Activated CD4-positive, alpha-beta T cell treated with anti-CD3 and anti-CD28 coated beads, Interleukin-2, amount 10 ng/mL, durations not matched to agents 7 days and 5 days (primary cell): Measurements from ENCODE around the gene ADAMTS6. TPM values are rescaled to one million over a fixed set of nuclear protein-coding genes. Genes with fewer than 3 reads are reported as not detected.
"Not testable (repeated sequence)": the region's sequence is repeated elsewhere in the genome, so short reads cannot be mapped to it uniquely, and the experiment has no call there.

Experiments used
- CTCF ChIA-PET: fragments of 350-600 bp; sonication (Branson Sonifier 250); formaldehyde crosslinking; loops from one replicate; lab custom pipeline; 2021; ENCODE audit warnings: antibody characterized with exemption; lab: Charles Lee
- POLR2A ChIA-PET: fragments of 350-600 bp; sonication (Branson Sonifier 250); formaldehyde crosslinking; loops from one replicate; lab custom pipeline; 2021; ENCODE audit warnings: antibody characterized with exemption; lab: Charles Lee
- DNase-seq: peaks from one replicate; pipeline ENCODE4 v3.0.0-alpha.2; 2020
- H3K27ac Mint-ChIP-seq: one replicate; pipeline ENCODE4 v1.8.0; 2021; ENCODE audit warnings: mild to moderate bottlenecking, moderate library complexity, mixed read lengths
- H3K27me3 Mint-ChIP-seq: one replicate; pipeline ENCODE4 v1.8.0; 2021; ENCODE audit warnings: mixed read lengths
- H3K36me3 Mint-ChIP-seq: one replicate; pipeline ENCODE4 v1.8.0; 2021; ENCODE audit warnings: low read depth, mixed read lengths
- H3K4me1 Mint-ChIP-seq: one replicate; pipeline ENCODE4 v1.8.0; 2021; ENCODE audit warnings: mixed read lengths
- H3K4me3 Mint-ChIP-seq: one replicate; pipeline ENCODE4 v1.8.0; 2021; ENCODE audit warnings: mild to moderate bottlenecking, moderate library complexity, mixed read lengths
- H3K9me3 Mint-ChIP-seq: one replicate; pipeline ENCODE4 v1.8.0; 2021; ENCODE audit warnings: mixed read lengths
- total RNA-seq, 2 experiments: library from RNA; stranded (reverse); gene quantifications; one replicate each; pipeline ENCODE4 v1.2.3, GENCODE V29; 2021

The ADAMTS6 gene
- total RNA-seq, 2 experiments from 2014 or later = 2.8 to 2.9 TPM

DNA sequence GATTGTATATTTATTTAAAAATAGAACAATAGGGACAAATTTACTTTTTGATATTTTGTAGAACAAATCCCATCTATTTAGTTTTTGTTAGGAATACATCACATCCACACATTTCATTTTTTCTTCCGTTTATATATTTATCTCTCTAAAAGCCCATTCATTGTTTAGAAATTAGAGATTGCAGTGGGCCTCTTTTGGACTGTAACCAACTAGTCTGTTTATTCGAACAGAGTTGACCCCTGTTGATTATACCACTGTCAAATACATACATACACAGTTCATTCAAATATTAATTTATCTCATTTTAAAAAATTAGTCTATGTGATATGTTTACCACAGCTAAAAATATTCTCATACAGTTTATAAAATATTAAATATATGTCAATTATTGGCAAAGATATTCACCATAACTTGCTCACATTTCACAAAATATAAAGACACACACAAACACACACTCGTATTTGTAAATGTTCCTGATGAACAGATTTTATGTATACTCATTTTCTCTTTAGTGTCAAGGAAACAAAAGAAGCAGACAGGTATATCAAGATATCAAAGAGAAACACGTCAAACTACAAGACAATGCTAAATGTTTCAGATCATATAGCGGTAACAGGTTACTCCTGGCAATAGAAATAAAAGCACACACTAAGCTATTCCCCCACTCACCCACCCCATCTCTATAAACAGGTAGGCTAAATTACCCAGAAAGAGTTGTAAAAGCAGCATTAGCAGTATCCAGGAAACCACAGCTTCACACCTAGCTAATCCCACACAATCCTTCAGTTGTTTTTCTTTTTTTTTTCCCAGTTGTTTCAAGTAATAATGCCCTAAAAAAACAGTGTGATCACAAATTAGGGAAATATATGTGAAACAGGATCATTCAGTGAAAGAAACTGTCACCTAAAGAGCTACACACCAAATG is 283.9 kb downstream of the ADAMTS6 start:
- no peaks in the 10 kb centered on the region for H3K9me3 Mint-ChIP-seq
- no peaks in the 10 kb centered on the region for H3K4me1 Mint-ChIP-seq
- peaks cover 12% of the 10 kb centered on the region for H3K27me3 Mint-ChIP-seq
- H3K36me3 Mint-ChIP-seq = no peaks in the 10 kb centered on the region
- ChIA-PET CTCF (no interaction called here), POLR2A (no interaction called here)
- no peak for DNase-seq
- H3K27ac Mint-ChIP-seq = no peak overlapping the region
- no peak overlapping the region for H3K4me3 Mint-ChIP-seq

DNA sequence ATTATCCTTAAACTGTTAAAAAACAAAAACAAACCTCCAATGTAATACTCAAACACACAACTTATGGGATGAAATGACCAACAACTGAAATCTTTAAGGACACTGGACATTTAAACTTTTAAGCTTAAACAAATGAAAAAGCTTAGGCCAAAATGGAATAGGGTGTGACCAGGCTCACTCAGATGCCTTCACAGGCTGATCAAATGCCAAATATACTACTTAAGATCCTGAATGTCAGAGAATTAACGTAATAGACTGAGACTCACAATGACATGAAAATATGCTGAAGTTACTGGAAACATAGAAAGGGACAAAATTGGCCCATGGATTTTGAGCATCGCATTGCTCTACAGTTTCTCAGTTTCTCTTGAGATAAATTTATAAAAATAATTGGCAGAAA is 286.8 kb downstream of the ADAMTS6 start:
- Mint-ChIP-seq H3K27ac (no peak overlapping the region), H3K4me3 (no peak overlapping the region), H3K4me1 (peaks cover 7% of the 10 kb centered on the region), H3K9me3 (no peaks in the 10 kb centered on the region), H3K36me3 (no peaks in the 10 kb centered on the region), H3K27me3 (peaks cover 6% of the 10 kb centered on the region)
- ChIA-PET POLR2A (no interaction called here), CTCF (no interaction called here)
- no peak for DNase-seq

DNA sequence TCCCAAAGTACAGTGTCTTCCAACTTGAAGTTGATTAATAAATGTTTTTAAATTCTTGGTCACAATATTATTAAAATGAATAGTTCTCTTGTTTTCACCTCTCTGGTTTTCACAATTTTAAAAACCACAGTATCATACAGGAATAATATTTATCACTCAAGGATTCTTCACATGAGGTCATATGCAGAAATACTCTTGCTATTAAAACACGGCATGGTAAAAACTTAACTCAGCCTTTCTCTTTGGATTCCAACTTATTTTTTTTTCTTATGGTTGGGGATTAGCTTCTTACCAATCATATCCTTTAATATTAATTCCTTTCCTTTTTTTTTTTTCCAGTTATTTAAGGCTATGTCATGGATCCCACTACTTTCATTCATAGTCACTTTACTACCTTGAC is 289.4 kb downstream of the ADAMTS6 start:
- no peak overlapping the region for H3K27ac Mint-ChIP-seq
- H3K27me3 Mint-ChIP-seq = peaks cover 1% of the 10 kb centered on the region
- no peaks in the 10 kb centered on the region for H3K36me3 Mint-ChIP-seq
- no peak overlapping the region for H3K4me3 Mint-ChIP-seq
- CTCF ChIA-PET = no interaction called here
- POLR2A ChIA-PET = no interaction called here
- H3K9me3 Mint-ChIP-seq = no peaks in the 10 kb centered on the region
- DNase-seq = no peak
- H3K4me1 Mint-ChIP-seq = peaks cover 7% of the 10 kb centered on the region

DNA sequence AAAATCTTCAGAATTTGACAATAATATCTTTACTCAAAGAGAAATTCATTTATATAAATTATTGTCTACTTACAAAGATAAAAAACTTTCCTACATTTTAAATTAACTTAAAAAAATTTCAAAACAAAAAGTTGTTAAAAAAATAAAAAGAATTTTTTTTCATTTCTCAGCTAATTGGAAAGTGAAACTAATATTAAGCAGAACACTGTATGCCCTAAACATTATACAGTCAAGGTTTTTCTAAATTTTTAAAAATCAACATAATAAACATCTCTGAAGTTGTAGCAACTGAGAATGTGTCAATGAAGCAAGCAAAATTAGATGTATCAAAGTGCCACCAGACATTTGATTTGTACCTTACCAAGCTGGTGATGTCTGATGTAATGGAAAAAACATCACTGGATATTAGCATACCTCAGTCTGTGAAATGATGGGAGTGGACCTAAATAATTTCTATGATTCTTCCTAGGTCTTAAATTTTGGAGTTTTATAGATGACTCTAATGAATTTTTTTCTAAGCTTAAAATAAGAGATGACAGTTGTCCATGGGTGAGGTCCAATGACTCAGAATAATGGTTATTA is 290.1 kb downstream of the ADAMTS6 start:
- ChIA-PET CTCF (no interaction called here), POLR2A (no interaction called here)
- Mint-ChIP-seq H3K4me3 (no peak overlapping the region), H3K27me3 (peaks cover 1% of the 10 kb centered on the region), H3K9me3 (no peaks in the 10 kb centered on the region), H3K4me1 (peaks cover 7% of the 10 kb centered on the region), H3K36me3 (no peaks in the 10 kb centered on the region), H3K27ac (no peak overlapping the region)
- no peak for DNase-seq

DNA sequence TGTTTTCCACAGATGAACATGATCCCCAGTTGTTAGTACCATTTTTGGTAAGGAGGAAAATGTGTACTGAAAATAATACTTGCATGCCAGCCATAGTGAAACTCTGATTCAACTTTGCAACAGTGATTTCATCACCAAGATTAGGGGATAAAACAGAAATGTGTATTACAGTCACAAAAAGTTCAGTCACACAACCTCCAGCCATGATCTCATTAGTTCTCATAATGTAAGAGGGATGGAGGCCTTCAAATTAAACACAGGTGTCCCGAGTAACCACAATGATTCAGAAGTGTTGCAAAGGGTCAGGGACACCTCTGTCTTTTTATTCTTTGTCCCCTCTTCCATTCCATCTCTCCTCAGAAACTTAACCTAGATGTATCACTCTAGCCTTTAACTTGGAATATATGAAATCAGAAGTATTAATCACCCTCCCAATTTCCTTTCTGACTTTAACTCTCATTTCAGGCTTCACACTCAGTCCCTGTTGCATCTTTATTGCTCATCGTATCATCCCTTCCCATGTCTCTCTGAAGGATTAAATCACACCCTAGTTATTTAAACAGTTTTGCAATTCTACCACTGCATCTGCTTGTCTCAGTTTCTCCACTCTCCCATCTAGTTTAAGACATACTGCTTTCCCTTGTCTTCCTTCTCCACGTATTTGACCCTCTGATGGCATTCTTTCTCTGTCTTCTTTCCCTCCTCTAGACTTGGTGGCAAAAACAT is 291.2 kb downstream of the ADAMTS6 start:
- POLR2A ChIA-PET = no interaction called here

DNA sequence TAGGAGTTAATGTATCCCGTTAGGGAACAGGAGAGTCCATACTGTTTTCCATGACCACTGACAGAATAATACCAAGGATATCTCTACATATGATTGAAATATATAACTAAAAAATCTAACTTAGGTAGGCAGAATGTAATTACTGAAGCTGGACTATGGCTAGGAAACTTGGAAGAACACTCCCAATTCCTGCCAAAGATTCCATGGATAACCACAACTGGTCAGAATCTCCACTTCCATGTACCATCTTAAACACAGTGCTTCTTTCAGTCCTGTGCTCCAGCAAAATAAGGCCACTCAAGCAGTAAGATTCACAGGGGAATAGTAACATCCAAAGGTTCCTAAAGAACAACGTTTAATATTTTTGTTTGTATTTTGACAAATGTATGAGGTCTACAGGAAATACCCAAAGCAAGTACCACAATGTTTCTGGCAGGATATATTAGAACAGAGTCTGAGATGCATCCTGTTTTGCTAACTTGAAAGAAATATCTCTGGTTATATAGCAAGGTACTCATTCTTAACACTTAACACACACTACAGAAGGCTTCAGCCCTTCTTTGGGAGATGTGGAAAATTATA is 295.0 kb downstream of the ADAMTS6 start:
- CTCF ChIA-PET = interaction anchor here (0.7 kb wide), 1 partner anchor 34 kb away, joined by 3 read pairs; no protein-coding TSS in a partner anchor
- H3K4me3 Mint-ChIP-seq = no peak overlapping the region
- POLR2A ChIA-PET = no interaction called here

More for the DNA sequence above, 291.2 kb downstream of the ADAMTS6 start:
- H3K4me1 Mint-ChIP-seq = peaks cover 7% of the 10 kb centered on the region
- H3K27ac Mint-ChIP-seq = no peak overlapping the region
- no peaks in the 10 kb centered on the region for H3K9me3 Mint-ChIP-seq
- H3K27me3 Mint-ChIP-seq = peaks cover 1% of the 10 kb centered on the region
- CTCF ChIA-PET = interaction anchor here (1.3 kb wide), 1 partner anchor 13 kb away, joined by 3 read pairs; no protein-coding TSS in a partner anchor
- no peaks in the 10 kb centered on the region for H3K36me3 Mint-ChIP-seq
- DNase-seq = no peak
- no peak overlapping the region for H3K4me3 Mint-ChIP-seq

DNA sequence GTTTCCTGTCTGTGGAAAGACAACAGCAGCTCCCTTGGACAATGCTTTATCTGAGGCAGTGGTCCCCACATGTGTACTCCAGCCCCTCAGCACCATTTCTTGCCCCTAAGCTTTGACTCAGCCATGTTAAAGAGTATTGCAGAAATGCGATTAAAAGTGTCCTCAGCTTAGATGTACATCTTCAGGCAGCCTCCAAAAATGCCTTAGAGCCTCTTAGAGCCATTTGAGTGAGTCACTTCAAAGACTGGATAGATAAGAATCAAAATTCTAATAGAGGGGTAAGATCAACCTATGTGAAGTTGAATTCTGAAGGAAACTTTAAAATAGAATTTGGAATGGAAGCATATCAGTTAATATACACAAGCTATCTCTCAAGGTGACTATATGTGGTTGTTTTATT is 296.3 kb downstream of the ADAMTS6 start:
- H3K9me3 Mint-ChIP-seq = no peaks in the 10 kb centered on the region
- no peak overlapping the region for H3K27ac Mint-ChIP-seq
- no peak overlapping the region for H3K4me3 Mint-ChIP-seq
- H3K4me1 Mint-ChIP-seq = peaks cover 2% of the 10 kb centered on the region
- H3K36me3 Mint-ChIP-seq = no peaks in the 10 kb centered on the region
- POLR2A ChIA-PET = no interaction called here
- no peak for DNase-seq
- CTCF ChIA-PET = no interaction called here
- H3K27me3 Mint-ChIP-seq = no peaks in the 10 kb centered on the region

More for the DNA sequence above, 295.0 kb downstream of the ADAMTS6 start:
- H3K27ac Mint-ChIP-seq = no peak overlapping the region
- DNase-seq = no peak
- H3K27me3 Mint-ChIP-seq = no peaks in the 10 kb centered on the region
- peaks cover 7% of the 10 kb centered on the region for H3K4me1 Mint-ChIP-seq
- no peaks in the 10 kb centered on the region for H3K9me3 Mint-ChIP-seq
- no peaks in the 10 kb centered on the region for H3K36me3 Mint-ChIP-seq

DNA sequence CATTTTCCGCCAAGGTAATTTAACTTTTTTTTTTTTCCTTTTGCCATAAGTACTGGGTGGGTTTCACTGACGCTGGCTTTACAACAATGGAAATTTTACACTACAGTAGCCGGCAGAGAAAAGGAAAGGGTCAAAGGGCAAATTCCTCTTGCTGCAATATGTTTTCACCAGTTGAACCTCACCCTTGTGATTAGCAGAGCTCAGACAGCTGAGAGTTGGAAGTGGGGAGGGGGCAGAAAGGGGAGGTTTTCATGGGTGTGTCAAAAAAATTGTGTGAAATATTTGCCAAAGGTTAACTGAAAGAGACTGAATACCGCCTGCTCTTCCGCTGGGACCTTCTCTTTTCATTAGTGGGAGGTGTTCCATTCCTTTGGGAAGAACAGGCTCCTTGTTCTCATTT is 296.9 kb downstream of the ADAMTS6 start:
- ChIA-PET CTCF (no interaction called here), POLR2A (no interaction called here)
- H3K27me3 Mint-ChIP-seq = no peaks in the 10 kb centered on the region
- DNase-seq = no peak
- no peak overlapping the region for H3K27ac Mint-ChIP-seq
- H3K36me3 Mint-ChIP-seq = no peaks in the 10 kb centered on the region
- no peak overlapping the region for H3K4me3 Mint-ChIP-seq
- H3K9me3 Mint-ChIP-seq = no peaks in the 10 kb centered on the region
- no peaks in the 10 kb centered on the region for H3K4me1 Mint-ChIP-seq

DNA sequence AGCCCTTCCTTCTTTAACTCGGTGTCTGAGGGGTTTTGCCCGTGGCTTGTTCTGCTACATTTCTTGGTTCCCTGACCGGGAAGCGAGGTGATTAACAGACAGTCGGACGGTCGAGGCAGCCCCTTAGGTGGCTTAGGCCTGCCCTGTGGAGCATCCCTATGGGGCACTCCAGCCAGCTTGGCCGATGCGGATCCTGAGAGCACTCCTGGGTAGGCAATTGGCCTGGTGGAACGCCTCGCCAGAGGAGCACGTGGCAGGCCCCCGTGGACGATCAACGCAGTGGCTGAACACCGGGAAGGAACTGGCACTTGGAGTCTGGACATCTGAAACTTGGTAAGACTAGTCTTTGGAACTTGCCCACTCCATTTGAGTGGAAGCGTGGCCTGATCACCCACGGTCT is 307.5 kb downstream of the ADAMTS6 start:
- H3K36me3 Mint-ChIP-seq, H3K27ac Mint-ChIP-seq, H3K27me3 Mint-ChIP-seq, CTCF ChIA-PET, H3K9me3 Mint-ChIP-seq, DNase-seq, H3K4me3 Mint-ChIP-seq, POLR2A ChIA-PET, H3K4me1 Mint-ChIP-seq: not testable (repeated sequence)

DNA sequence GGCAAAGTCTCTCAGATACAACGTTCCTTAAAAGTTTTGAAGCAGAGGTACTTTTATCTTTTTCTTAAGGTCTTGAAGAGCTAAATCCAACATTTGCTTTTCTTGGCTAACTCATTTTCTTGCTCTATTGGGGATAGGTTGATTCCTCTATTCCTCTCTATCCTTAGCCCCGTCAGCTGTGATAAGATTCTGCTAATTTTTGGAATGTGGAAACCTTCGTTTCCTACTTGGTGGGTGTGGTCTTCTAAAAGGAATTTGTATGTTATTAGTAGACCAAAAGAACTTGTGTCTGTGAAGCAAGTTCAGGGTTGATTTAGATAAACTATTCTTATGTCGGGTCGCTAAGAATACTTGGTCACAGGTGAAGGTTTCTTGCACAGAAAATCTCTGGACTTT is 308.6 kb downstream of the ADAMTS6 start:
- Mint-ChIP-seq H3K4me1 (peaks cover 4% of the 10 kb centered on the region), H3K36me3 (peaks cover 2% of the 10 kb centered on the region), H3K4me3 (no peak overlapping the region), H3K27ac (no peak overlapping the region), H3K9me3 (no peaks in the 10 kb centered on the region), H3K27me3 (peaks cover 3% of the 10 kb centered on the region)
- no peak for DNase-seq
- ChIA-PET CTCF (no interaction called here), POLR2A (no interaction called here)

DNA sequence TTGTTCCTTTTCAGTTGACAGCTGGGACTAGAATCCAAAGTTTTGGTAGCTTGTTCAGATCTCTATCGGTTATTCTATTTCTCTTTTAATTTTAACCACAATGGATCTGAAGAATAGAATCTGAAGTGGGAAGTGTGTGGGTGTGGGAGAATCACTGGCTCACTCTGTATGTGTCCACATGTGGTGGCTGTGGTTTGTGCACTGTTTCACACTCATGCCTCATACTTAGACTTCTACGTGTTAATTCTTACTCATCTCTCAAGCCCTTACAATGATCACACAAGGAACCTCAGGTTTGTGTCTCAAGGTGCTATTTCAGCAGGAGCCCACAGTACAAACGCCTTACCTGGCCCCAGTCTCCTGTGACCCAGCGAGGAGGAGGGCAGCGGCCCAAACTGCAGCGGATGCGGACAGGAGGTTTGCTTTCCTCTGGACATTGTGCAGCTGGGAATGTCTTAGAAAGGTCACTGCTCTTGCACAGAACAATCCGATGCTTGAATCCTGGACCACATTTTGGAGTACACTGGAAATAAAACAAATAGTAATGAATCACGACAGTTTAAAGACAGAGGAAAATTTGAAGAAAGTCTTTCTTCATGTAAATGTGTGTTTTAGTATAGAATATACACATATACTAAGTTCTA is 309.1 kb downstream of the ADAMTS6 start:
- Mint-ChIP-seq H3K4me3 (no peak overlapping the region), H3K9me3 (no peaks in the 10 kb centered on the region), H3K4me1 (peaks cover 4% of the 10 kb centered on the region), H3K36me3 (peaks cover 2% of the 10 kb centered on the region), H3K27me3 (peaks cover 3% of the 10 kb centered on the region), H3K27ac (no peak overlapping the region)
- POLR2A ChIA-PET = no interaction called here
- CTCF ChIA-PET = interaction anchor here (1.2 kb wide), 1 partner anchor 25 kb away, joined by 3 read pairs; no protein-coding TSS in a partner anchor
- no peak for DNase-seq

DNA sequence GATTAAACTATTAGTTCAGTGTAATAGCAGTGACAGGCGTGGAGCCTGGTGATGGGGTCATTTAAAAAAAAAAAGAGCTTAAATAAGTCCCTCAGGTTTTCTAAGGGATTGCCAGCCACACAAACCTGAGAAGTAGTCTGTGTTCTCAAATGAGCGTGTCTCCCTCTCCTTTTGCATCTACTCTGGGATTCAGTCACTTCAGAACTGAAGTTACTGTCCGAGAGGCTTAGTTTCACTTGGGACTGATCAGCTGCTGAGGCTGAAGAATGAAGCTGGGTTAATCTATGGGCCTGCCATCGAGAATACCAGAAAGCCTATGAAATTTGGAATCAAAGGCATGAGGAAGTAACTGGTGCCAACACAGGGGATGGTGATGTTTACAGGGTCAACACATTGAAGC is 310.1 kb downstream of the ADAMTS6 start:
- Mint-ChIP-seq H3K4me1 (peaks cover 4% of the 10 kb centered on the region), H3K27me3 (peaks cover 3% of the 10 kb centered on the region), H3K36me3 (peaks cover 2% of the 10 kb centered on the region), H3K27ac (no peak overlapping the region), H3K9me3 (no peaks in the 10 kb centered on the region), H3K4me3 (no peak overlapping the region)
- CTCF ChIA-PET = interaction anchor here (1.2 kb wide), 1 partner anchor 24 kb away, joined by 3 read pairs; no protein-coding TSS in a partner anchor
- DNase-seq = no peak
- POLR2A ChIA-PET = no interaction called here
